Chondrocyte (in vitro differentiated cells): ENCODE measurements around the gene NFASC. TPM values are rescaled to one million over a fixed set of nuclear protein-coding genes. Genes with fewer than 3 reads are reported as not detected.

ENCODE experiments used
- DNase-seq: peaks from one replicate; pipeline ENCODE4 v3.0.0; 2021; ENCODE audit warnings: mixed read lengths, low spot score
- H3K27ac Mint-ChIP-seq: one replicate; pipeline ENCODE4 v1.8.0; 2021; ENCODE audit warnings: mild to moderate bottlenecking, moderate library complexity, mixed read lengths; ENCODE audit not compliant: unreplicated experiment
- H3K27me3 Mint-ChIP-seq: 2 replicates; pipeline ENCODE4 v1.8.0; 2021; ENCODE audit warnings: low read depth, mixed read lengths
- H3K36me3 Mint-ChIP-seq: 2 replicates; pipeline ENCODE4 v1.8.0; 2021; ENCODE audit warnings: low read depth, mixed read lengths
- H3K4me1 Mint-ChIP-seq: 2 replicates; pipeline ENCODE4 v1.8.0; 2021; ENCODE audit warnings: low read depth, mild to moderate bottlenecking, mixed read lengths
- H3K4me3 Mint-ChIP-seq: one replicate; pipeline ENCODE4 v1.8.0; 2021; ENCODE audit warnings: mild to moderate bottlenecking, moderate library complexity, mixed read lengths; ENCODE audit not compliant: unreplicated experiment
- H3K9me3 Mint-ChIP-seq: 2 replicates; pipeline ENCODE4 v1.8.0; 2021; ENCODE audit warnings: low read depth, mixed read lengths
- total RNA-seq: library from RNA; stranded (reverse); gene quantifications from 3 replicates; pipeline ENCODE4 v1.2.1, GENCODE V29; 2021
- TF ChIP-seq, protein P1 (sequence below): fragments of 200-600 bp; sonication (generic); IDR thresholded peaks from 2 replicates; pipeline ENCODE4 v1.5.0; 2021; ENCODE audit warnings: antibody characterized with exemption, mild to moderate bottlenecking, moderate library complexity

Gene NFASC
- total RNA-seq, 1 donor from 2014 or later, result 0.20 TPM

DNA sequence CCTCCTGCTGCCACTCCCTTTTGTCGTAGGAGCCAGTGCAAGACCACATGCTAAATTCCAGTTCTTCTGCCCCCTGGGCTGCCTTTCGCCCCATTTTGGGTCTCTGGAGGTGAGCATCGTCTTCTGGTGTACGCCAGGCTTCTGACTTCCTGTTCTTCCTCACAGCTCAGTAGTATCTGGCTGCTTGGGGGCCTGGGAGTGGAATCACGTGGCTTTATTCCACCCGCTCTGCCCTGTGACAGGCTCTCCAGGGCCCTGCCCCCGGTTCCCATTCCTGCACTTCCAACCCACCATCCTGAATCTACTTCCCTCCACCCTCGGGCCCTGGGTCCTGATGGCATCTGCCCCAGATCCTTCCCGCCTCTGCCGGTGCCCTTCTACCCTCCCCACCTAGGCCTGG, 3.6 kb downstream of the NFASC start:
- no peak for DNase-seq
- peaks cover 3% of the 10 kb centered on the region for H3K4me1 Mint-ChIP-seq
- no peak overlapping the region for H3K27ac Mint-ChIP-seq
- no peaks in the 10 kb centered on the region for H3K36me3 Mint-ChIP-seq
- H3K9me3 Mint-ChIP-seq, result no peaks in the 10 kb centered on the region
- TF ChIP-seq, protein P1, sequence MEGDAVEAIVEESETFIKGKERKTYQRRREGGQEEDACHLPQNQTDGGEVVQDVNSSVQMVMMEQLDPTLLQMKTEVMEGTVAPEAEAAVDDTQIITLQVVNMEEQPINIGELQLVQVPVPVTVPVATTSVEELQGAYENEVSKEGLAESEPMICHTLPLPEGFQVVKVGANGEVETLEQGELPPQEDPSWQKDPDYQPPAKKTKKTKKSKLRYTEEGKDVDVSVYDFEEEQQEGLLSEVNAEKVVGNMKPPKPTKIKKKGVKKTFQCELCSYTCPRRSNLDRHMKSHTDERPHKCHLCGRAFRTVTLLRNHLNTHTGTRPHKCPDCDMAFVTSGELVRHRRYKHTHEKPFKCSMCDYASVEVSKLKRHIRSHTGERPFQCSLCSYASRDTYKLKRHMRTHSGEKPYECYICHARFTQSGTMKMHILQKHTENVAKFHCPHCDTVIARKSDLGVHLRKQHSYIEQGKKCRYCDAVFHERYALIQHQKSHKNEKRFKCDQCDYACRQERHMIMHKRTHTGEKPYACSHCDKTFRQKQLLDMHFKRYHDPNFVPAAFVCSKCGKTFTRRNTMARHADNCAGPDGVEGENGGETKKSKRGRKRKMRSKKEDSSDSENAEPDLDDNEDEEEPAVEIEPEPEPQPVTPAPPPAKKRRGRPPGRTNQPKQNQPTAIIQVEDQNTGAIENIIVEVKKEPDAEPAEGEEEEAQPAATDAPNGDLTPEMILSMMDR, result no peak
- no peak overlapping the region for H3K4me3 Mint-ChIP-seq
- peaks cover 42% of the 10 kb centered on the region for H3K27me3 Mint-ChIP-seq

DNA sequence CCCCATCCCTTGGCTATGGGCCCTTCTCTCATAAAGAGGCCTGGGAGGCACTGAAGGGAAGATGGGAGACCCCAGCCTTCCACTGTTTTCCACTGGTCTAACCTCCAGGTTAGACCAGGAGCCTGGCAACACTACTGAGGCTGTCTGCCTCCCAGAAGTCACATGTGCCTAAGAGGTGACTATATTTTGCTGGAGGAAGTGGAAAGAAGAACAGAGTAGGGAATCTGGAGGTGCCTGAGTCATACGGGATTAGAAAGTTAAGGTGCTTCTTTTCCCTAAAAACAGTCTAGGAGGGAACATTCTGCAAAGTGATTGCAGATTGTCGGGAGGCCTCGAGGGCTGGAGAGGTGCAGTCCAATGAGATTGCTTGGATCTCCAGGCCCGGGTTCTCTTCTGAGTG, 4.6 kb downstream of the NFASC start:
- H3K36me3 Mint-ChIP-seq, result no peaks in the 10 kb centered on the region
- H3K4me1 Mint-ChIP-seq, result peaks cover 4% of the 10 kb centered on the region
- no peak for DNase-seq
- TF ChIP-seq, protein P1, result no peak
- H3K4me3 Mint-ChIP-seq, result no peak overlapping the region
- peaks cover 38% of the 10 kb centered on the region for H3K27me3 Mint-ChIP-seq
- no peak overlapping the region for H3K27ac Mint-ChIP-seq
- no peaks in the 10 kb centered on the region for H3K9me3 Mint-ChIP-seq

- Mint-ChIP-seq H3K4me3 (no peak overlapping the region), H3K27me3 (peaks cover 30% of the 10 kb centered on the region)
- no peak for DNase-seq
Observed at GRCh38 chr1:204878621-204879234, 8.1 kb downstream of the NFASC start.

DNA sequence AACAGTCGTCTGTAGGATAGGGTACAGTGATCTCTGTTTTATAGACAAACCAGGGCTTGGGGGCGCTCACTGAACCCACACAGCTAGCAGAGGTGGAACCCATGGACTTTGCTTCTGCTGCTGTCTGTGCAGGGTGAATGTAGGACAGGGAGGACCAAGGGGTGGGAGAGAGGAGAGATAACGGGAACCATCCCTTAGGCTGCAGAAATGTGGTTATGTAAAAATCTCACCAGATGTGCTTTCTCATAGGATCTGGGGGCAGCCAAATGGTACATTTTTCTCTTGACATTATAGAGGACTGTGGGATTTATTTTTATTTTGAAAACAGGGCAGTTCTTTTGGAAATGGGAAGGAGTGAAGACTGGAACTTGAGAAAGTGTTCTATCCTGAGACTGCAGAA, 8.7 kb downstream of the NFASC start:
- TF ChIP-seq, protein P1, result no peak
- no peak overlapping the region for H3K4me3 Mint-ChIP-seq
- H3K27ac Mint-ChIP-seq, result no peak overlapping the region
- no peaks in the 10 kb centered on the region for H3K36me3 Mint-ChIP-seq
- H3K27me3 Mint-ChIP-seq, result peaks cover 30% of the 10 kb centered on the region
- H3K9me3 Mint-ChIP-seq, result no peaks in the 10 kb centered on the region
- DNase-seq, result no peak
- peaks cover 4% of the 10 kb centered on the region for H3K4me1 Mint-ChIP-seq

More at GRCh38 chr1:204878621-204879234, 8.1 kb downstream of the NFASC start:
- Mint-ChIP-seq H3K4me1 (peaks cover 4% of the 10 kb centered on the region), H3K9me3 (no peaks in the 10 kb centered on the region), H3K27ac (no peak overlapping the region), H3K36me3 (no peaks in the 10 kb centered on the region)
- TF ChIP-seq, protein P1, result no peak

- TF ChIP-seq, protein P1, result no peak
- Mint-ChIP-seq H3K27me3 (peaks cover 26% of the 10 kb centered on the region), H3K27ac (no peak overlapping the region), H3K4me1 (peaks cover 4% of the 10 kb centered on the region), H3K36me3 (no peaks in the 10 kb centered on the region), H3K9me3 (no peaks in the 10 kb centered on the region), H3K4me3 (no peak overlapping the region)
- no peak for DNase-seq
Observed at GRCh38 chr1:204880906-204881305, 10.2 kb downstream of the NFASC start.
